Middle frontal gyrus (tissue), 1 donor: ENCODE results near the gene PHF14.

Experiments used
- DNase-seq: peaks from one replicate; pipeline ENCODE4 v3.0.0-alpha.2; 2015; ENCODE audit warnings: low spot score; ENCODE audit errors: extremely low spot score

PHF14 gene

GRCh38 chr7:11196143-11196542 lies 222.5 kb downstream of the PHF14 start:
- DNase-seq = no peak

GRCh38 chr7:11203224-11203623 lies 229.6 kb downstream of the PHF14 start:
- DNase-seq = no peak

DNA sequence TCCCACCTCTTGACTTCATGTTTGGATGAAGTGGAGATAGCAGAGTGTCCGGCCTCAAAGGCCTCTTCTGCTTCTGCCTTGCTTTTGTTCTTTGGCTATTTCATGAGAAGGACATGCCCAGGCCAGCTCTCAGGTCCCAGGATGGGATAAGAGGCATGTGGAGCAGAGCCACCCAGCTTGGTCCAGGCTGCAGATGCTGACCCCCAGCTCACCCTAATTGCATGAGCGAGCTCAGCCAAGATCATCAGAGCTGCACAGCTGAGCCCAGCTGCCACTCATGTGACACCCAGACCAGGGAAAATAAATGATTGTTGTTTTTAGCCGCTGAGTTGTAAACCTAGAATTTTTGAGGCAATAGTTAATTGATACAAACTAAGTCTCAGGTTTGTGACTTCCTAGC lies 230.0 kb downstream of the PHF14 start:
- no peak for DNase-seq

DNA sequence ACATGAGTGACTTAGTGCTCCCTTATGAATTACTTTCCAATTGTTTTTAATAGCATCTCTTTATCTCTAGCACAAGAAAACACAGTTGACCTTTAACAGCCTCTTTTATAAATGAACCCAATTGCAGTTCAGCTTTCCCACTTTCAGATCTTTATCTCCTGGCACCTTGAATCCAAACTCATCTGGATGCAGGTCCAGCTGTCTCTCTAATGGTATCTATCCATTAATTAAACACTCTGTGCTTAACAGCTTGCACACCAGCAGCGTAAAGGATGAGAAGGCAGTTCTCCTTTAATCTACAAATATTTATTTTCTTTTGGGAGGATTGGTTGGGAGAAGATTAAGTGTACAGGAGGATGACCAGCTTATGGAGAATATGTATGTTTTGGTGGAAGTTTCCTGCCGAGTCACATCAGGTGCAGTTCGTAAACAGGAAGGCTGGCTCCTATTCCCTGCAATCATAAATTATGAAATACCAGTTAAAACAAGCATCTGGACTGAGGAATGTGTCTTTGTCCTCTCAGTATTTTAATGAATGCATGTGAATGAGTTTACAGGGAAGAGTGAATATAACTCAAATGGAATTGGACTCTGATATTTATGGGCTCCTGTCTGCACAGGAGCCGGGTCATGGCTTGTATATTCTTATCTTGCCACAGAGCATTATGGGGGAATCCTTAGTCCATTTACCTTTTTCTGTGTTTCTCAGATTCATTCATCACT lies 232.7 kb downstream of the PHF14 start:
- DNase-seq = no peak

DNA sequence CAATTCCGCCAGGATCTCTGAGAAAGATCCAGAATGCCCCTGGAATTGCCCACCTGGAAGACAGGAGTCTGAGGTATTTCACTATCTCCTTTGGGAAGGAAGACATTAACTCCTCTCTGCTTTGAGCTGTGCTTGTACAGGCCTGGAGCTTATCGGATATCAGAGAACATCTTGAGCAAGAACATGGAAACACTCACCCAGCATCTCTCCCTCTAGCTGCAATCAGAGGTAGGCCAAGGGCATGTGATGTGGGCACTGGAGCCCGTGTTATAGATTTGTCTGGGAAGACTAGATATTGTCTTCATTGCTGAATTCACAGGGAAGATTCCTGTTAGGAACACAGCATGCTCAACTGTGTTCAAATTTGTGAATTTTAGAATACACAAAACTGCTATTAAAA lies 233.9 kb downstream of the PHF14 start:
- no peak for DNase-seq

DNA sequence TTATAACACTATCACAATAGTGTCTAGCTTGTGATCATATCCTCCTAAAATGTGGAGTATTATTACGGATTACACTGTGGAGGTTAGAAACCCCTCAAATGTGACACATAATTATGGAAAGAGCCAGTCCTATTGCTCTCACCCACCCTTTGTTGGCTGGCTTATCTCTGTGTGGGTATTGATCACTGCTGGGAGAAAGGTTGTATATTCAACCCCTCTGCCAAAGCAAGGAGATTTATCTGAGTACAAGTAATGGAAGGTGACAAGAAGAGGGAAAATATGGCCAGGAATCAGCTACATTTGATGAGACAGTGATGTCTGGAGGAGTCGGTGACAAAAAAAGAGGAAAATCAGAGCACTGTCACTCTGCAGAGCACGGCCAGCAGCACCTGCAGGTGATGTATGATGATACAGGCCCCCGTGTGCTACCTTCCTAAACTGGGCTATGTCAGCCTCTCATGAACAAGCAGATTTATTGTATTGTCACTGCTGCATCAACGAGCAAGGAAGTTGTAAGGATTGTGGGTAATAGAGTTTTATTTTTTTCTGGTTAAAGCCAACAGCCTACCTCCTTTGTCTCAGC lies 235.3 kb downstream of the PHF14 start:
- DNase-seq = no peak

DNA sequence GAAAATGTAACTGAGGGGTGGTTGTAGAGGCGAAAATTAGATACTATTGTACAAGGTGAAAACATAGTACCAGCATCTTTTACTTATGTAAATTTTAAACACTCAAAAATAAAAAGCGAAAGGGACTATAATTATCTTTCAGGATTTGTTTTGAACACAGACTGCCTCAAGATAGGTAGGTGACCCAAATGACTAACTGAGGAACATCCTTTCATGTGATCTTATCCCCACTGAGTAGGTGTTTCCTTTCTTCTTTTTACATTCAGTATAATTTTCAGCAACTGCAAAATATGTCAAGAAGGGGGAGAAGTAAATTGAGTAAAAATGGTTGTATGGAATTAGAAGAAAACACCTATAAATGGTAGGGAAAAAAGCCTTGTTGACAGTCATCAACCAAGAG lies 236.7 kb downstream of the PHF14 start:
- no peak for DNase-seq

DNA sequence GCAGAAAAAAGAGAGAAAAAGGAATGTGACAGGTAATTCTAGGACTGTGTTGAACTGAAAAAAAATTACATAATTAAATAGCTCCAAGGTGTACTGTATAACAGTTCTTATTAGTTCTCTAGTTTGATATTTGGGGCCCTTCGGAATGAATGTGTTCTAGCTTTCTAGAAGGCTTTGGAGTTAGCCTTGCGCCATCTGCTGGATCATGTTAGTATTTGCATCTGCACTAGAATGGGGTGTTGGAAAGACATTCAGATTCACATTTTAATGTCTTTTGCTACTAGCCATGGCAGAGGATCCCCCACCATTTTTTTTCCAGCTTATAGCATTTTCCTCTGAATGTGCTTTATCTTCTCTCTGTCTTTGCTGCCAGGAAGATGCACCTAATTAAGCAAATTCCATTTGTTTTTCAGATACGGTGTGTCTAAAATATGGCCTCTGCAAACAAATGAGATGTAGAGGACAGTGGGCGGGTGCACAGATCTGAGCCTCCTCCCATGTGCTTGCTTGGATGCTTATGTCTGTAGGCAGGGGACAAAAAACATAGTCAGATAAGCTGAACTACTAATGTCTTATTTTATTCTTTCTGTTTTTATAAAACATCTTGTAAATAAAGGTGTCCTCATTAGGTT lies 238.5 kb downstream of the PHF14 start:
- DNase-seq = peak; percentile 82

DNA sequence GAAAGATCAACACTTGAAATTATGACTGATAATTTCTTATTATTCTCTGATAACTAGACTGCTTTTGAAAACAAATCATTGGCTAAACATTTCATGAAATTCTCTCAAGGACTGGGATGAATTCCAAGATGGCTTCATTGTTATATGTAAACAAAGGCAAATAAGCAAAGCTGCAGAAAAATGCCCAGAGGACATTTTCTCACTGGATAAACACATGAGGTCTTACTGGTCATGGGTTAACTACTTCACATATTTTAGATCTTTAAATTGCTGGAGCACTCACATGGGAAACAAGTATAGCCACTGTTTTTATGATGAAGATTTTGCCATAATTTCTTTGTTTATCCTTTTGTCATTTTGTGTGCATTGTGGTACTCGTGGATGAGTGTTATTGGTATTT lies 239.1 kb downstream of the PHF14 start:
- no peak for DNase-seq

DNA sequence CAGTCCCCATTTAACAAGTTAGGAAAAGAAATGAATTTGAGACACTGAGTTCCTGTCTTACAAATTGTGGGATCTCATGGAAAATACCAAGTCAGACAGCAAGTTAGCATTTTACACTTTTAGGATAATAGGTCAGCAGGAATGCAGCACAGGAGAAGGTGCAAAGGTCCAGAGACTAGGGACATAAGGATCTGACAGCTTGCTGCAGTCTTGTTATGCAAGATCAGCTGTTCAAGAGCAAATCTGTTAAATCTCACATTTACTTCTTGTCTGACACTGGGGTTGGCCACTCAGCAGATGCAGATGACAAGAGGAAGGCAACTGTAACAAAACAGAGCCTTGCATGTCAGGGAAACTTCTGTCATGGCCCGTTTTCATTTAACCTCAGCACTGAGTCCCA lies 239.6 kb downstream of the PHF14 start:
- DNase-seq = no peak

DNA sequence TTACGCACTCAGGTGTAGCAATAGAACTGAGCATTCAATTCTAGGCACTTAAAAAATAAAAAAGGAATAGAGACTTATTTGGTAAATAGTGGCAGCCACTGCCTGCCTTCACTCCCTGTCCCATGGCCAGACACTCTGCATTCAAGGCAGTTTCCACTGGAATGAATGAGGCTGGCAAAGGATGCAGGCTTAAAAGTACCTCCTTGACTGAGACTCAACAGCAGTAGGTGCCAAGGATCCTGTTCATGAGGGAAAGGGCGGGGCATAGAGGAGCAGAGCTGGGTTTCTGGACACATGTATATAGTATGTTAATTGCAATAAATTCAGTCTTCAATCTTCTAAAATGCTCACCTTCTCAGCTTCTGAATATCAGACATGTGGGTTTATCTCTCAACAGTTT lies 242.6 kb downstream of the PHF14 start:
- DNase-seq = no peak

- DNase-seq = no peak
Measured at GRCh38 chr7:11217848-11218565, 244.3 kb downstream of the PHF14 start.
